Right atrium auricular region (tissue), 2 donors: Measurements from ENCODE around the gene ADGRF3. TPM values are rescaled to one million over a fixed set of nuclear protein-coding genes. Genes with fewer than 3 reads are reported as not detected.
"Not testable (repeated sequence)": the region's sequence is repeated elsewhere in the genome, so short reads cannot be mapped to it uniquely, and the experiment has no call there.

Source experiments
- DNase-seq: peaks from one replicate; pipeline ENCODE4 v3.0.0-alpha.2; 2019; ENCODE audit warnings: low spot score
- H3K27ac ChIP-seq, 2 donors: fragments of 200-600 bp; sonication (generic); 1 replicate in 1 of 2; 2 replicates in 1 of 2; pipeline ENCODE4 v1.5.1; 2016 to 2019
- H3K27me3 ChIP-seq, 2 donors: fragments of 200-600 bp; sonication (generic); one replicate each; pipeline versions ENCODE4 v1.5.1 to v1.6.0; 2017 to 2019
- H3K36me3 ChIP-seq: fragments of 200-600 bp; sonication (generic); one replicate; pipeline ENCODE4 v1.5.1; 2016
- H3K4me1 ChIP-seq, 2 donors: fragments of 200-600 bp; sonication (generic); one replicate each; pipeline versions ENCODE4 v1.5.1 to v1.6.0; 2017 to 2019
- H3K4me3 ChIP-seq, 2 donors: fragments of 200-600 bp; sonication (generic); 1 replicate in 1 of 2; 2 replicates in 1 of 2; pipeline ENCODE4 v1.5.1; 2017 to 2019; ENCODE audit warnings: mild to moderate bottlenecking in 1 of 2, moderate library complexity in 1 of 2
- H3K9me3 ChIP-seq, 2 donors: fragments of 200-600 bp; sonication (generic); one replicate each; pipeline ENCODE4 v1.5.1; 2019
- total RNA-seq, 2 donors: library from RNA; depleted of rRNA; stranded (reverse); fragments of >200 nt; gene quantifications; one replicate each; pipeline ENCODE4 v1.1.0, GENCODE V29; 2016
- TF ChIP-seq, protein P1 (sequence below), 2 donors: fragments of 200-600 bp; sonication (generic); IDR thresholded peaks; one replicate each; pipeline ENCODE4 v1.5.1; 2019; ENCODE audit warnings: antibody characterized with exemption in 2 of 2

Gene ADGRF3
- total RNA-seq, 2 donors from 2014 or later: not detected

DNA sequence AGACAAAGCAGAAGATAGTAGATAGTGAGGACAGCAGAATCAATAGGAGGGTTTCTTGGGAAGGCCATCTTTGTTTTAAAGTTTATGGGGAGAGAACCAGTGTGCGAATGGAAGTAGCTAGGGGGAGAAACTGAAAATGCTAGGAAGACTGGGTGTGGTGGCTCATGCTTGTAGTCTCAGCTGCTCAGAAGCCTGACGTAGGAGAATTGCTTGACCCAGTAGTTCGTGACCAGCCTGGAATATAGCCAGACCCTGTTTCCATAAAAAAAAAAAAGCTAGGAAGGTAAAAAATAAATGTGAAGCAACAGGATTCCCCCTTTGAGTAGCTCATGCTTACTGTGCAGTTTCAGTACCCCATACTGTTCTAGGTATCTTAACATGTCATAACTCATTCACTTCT lies 36.0 kb upstream of the ADGRF3 start:
- DNase-seq: no peak
- TF ChIP-seq, protein P1, sequence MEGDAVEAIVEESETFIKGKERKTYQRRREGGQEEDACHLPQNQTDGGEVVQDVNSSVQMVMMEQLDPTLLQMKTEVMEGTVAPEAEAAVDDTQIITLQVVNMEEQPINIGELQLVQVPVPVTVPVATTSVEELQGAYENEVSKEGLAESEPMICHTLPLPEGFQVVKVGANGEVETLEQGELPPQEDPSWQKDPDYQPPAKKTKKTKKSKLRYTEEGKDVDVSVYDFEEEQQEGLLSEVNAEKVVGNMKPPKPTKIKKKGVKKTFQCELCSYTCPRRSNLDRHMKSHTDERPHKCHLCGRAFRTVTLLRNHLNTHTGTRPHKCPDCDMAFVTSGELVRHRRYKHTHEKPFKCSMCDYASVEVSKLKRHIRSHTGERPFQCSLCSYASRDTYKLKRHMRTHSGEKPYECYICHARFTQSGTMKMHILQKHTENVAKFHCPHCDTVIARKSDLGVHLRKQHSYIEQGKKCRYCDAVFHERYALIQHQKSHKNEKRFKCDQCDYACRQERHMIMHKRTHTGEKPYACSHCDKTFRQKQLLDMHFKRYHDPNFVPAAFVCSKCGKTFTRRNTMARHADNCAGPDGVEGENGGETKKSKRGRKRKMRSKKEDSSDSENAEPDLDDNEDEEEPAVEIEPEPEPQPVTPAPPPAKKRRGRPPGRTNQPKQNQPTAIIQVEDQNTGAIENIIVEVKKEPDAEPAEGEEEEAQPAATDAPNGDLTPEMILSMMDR (IDR thresholded peaks at IDR 0.05): no peak
- no peaks in the 10 kb centered on the region for H3K9me3 ChIP-seq
- H3K4me3 ChIP-seq: no peak overlapping the region
- no peaks in the 10 kb centered on the region for H3K27me3 ChIP-seq
- no peak overlapping the region for H3K27ac ChIP-seq
- H3K36me3 ChIP-seq: peaks cover 8% of the 10 kb centered on the region
- H3K4me1 ChIP-seq: no peaks in the 10 kb centered on the region

DNA sequence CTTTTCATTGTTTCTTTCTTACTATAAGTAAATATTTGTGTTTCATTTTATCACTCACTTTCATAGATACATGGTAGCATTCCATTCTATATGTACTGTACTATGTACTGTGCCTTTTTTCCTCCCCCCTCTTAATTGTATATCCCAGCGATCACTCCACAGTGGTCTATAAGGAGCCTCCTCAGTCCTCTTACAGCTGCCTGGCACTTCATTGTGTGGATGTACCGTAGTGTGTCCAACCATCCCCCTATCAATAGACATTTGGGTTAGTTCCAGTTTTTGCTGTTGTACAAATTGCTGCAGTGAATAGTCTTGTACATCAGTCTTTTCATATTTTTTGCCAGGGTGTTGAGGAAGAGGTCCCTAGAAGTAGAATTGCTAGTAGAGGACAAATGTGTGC lies 33.7 kb upstream of the ADGRF3 start:
- H3K9me3 ChIP-seq: no peaks in the 10 kb centered on the region
- H3K27ac ChIP-seq: no peak overlapping the region
- no peak overlapping the region for H3K4me3 ChIP-seq
- DNase-seq: no peak
- H3K27me3 ChIP-seq: no peaks in the 10 kb centered on the region
- H3K4me1 ChIP-seq: no peaks in the 10 kb centered on the region
- peaks cover 7% of the 10 kb centered on the region for H3K36me3 ChIP-seq
- TF ChIP-seq, protein P1 (IDR thresholded peaks at IDR 0.05): no peak

DNA sequence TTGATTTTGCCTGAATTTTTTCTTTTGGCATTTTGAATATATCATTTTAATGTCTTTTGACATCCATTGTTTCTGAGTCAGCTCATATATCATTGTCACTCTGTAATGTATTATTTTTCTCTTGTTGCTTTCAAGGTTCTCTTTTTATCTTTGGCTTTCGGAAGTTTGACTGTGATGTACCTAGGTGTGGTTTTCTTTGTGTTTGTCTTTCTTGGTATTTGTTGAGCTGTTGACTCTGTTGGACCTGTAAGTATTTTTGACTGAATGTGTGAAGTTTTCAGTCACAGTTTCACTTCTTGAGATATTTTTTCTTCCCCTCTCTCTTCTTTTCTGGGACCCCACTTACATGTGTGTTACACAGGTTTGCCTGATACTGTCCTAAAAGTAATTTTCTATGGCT lies 30.2 kb upstream of the ADGRF3 start:
- peaks cover 19% of the 10 kb centered on the region for H3K36me3 ChIP-seq
- no peaks in the 10 kb centered on the region for H3K9me3 ChIP-seq
- no peaks in the 10 kb centered on the region for H3K27me3 ChIP-seq
- H3K27ac ChIP-seq: no peak overlapping the region
- H3K4me3 ChIP-seq: no peak overlapping the region
- no peaks in the 10 kb centered on the region for H3K4me1 ChIP-seq
- TF ChIP-seq, protein P1 (IDR thresholded peaks at IDR 0.05): no peak
- DNase-seq: no peak

DNA sequence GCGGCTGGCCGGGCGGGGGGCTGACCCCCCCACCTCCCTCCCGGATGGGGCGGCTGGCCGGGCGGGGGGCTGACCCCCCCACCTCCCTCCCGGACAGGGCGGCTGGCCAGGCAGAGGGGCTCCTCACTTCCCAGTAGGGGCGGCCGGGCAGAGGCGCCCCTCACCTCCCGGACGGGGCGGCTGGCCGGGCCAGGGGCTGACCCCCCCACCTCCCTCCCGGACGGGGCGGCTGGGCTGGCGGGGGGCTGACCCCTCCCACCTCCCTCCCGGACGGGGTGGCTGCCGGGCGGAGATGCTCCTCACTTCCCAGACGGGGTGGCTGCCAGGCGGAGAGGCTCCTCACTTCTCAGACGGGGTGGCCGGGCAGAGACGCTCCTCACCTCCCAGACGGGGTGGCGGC lies 24.3 kb upstream of the ADGRF3 start:
- H3K27me3 ChIP-seq, DNase-seq: not testable (repeated sequence)

DNA sequence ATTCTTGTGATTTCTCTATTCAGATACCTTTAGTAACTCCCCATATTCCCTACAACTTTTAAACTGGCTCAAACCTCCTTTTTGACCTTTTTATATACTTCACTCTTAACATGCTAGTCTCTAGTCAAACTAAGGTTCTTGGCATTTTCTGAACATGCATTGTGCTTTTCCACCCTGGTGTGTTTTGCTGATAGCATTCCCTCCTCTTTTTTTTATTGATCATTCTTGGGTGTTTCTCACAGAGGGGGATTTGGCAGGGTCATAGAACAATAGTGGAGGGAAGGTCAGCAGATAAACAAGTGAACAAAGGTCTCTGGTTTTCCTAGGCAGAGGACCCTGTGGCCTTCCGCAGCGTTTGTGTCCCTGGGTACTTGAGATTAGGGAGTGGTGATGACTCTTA lies 23.1 kb upstream of the ADGRF3 start:
- not testable (repeated sequence) for H3K4me3 ChIP-seq, DNase-seq, H3K27me3 ChIP-seq, H3K4me1 ChIP-seq, H3K27ac ChIP-seq, H3K9me3 ChIP-seq
- H3K36me3 ChIP-seq: peaks cover 35% of the 10 kb centered on the region

More for the DNA sequence above, 24.3 kb upstream of the ADGRF3 start:
- H3K4me3 ChIP-seq, H3K4me1 ChIP-seq, H3K27ac ChIP-seq, H3K9me3 ChIP-seq: not testable (repeated sequence)
- peaks cover 38% of the 10 kb centered on the region for H3K36me3 ChIP-seq

DNA sequence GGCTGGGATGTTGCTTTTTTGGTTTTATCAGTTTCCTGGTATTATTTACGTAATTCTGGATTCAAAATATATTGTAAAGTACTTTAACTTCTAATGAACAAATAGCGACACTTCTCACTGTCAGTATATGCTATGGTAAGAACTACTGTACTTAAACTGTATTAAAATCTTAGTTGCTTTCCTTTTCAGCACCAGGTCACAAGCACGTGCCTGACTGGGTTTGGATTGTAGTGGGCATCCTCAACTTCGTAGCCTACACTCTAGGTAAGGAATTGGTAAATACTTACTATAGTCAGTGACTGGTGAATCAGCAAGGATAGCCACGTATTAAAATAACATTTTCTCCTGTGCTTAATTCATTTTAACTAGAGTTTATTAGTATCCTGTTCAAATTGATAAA lies 20.4 kb upstream of the ADGRF3 start:
- no peak for DNase-seq
- Histone ChIP-seq H3K36me3 (peaks cover 27% of the 10 kb centered on the region), H3K4me1 (peaks cover 0 to 9% of the 10 kb centered on the region in 2 donors), H3K27me3 (no peaks in the 10 kb centered on the region), H3K4me3 (no peak overlapping the region), H3K27ac (no peak overlapping the region), H3K9me3 (no peaks in the 10 kb centered on the region)
- TF ChIP-seq, protein P1 (IDR thresholded peaks at IDR 0.05): no peak

DNA sequence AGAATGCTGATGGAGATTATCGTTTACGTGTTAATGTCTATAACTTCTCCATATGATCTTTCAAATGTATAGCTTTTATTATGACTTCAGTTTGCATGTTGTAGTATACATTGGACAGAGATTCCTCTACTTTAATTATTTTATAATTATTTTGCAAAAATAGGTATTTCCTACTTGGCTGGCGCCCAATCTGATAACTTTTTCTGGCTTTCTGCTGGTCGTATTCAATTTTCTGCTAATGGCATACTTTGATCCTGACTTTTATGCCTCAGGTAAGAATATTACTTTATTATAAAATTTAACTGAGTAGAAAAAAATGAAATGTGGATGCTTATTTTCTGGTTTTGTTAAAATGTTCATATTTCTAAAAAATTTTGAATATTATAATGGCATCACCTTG lies 18.1 kb upstream of the ADGRF3 start:
- no peak overlapping the region for H3K27ac ChIP-seq

More for the DNA sequence above, 18.1 kb upstream of the ADGRF3 start:
- Histone ChIP-seq H3K36me3 (peaks cover 27% of the 10 kb centered on the region), H3K9me3 (no peaks in the 10 kb centered on the region), H3K4me1 (peaks cover 0 to 9% of the 10 kb centered on the region in 2 donors), H3K27me3 (no peaks in the 10 kb centered on the region), H3K4me3 (no peak overlapping the region)
- TF ChIP-seq, protein P1 (IDR thresholded peaks at IDR 0.05): no peak
- no peak for DNase-seq
